ENCODE measurements around the gene FAM53A. TPM values are rescaled to one million over a fixed set of nuclear protein-coding genes. Genes with fewer than 3 reads are reported as not detected.

The FAM53A gene
- total and polyA plus RNA-seq, 8 donors, result 0.73 to 2.8 (median 1.8) TPM; not detected in 4

DNA sequence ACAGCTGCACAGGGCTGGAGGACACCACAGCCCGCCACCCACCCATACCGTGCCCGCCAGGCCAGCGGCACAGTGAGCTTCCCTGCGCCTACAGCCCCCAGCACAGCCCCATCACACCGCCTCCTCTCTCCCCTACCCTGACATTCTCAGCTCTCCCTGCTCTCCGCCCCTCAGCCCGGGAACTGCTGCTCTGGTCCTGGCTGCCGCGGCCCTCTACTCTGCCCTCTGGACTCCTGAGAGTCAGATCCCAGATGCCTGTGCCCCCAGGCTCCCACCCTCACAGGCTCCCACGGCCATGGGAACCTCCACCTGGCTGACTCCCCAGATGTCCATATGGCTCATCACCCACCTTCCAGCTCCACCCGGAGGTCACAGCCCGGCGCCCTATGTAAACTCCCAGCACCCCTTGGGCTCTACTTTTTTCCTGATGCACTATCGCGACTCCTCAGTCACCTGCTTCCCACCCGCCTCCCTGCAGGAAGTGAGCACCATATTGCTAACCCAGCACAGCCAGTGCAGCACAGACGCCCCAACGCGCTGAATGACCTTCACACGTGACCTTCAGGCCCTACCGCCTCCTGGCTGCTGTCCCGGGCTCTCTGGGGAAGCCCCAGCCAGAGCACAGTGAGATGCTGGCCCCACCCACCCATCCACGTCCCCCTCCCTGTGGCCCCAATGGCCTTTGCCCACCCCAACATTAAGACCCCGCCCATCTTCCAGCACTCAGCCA, 23.0 kb downstream of the FAM53A start:
- 79 to 88% (median 82%) methylated on average over 24 to 25 of the region's 25 CpGs for WGBS, 5 donors
- intact Hi-C loops (cut with DNase I; ENCODE audit: low total_unique reads), result no loop called here

GRCh38 chr4:1659104-1660043, 24.7 kb downstream of the FAM53A start:
- no peaks in the 10 kb centered on the region for H3K27me3 ChIP-seq
- DNase-seq, result no peak
- no peak for TF ChIP-seq POLR2A (IDR thresholded peaks at IDR 0.05)
- TF ChIP-seq EP300 (IDR thresholded peaks at IDR 0.05), result no peak
- TF ChIP-seq, protein P1, sequence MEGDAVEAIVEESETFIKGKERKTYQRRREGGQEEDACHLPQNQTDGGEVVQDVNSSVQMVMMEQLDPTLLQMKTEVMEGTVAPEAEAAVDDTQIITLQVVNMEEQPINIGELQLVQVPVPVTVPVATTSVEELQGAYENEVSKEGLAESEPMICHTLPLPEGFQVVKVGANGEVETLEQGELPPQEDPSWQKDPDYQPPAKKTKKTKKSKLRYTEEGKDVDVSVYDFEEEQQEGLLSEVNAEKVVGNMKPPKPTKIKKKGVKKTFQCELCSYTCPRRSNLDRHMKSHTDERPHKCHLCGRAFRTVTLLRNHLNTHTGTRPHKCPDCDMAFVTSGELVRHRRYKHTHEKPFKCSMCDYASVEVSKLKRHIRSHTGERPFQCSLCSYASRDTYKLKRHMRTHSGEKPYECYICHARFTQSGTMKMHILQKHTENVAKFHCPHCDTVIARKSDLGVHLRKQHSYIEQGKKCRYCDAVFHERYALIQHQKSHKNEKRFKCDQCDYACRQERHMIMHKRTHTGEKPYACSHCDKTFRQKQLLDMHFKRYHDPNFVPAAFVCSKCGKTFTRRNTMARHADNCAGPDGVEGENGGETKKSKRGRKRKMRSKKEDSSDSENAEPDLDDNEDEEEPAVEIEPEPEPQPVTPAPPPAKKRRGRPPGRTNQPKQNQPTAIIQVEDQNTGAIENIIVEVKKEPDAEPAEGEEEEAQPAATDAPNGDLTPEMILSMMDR (IDR thresholded peaks at IDR 0.05), result no peak
- TF ChIP-seq POLR2AphosphoS5 (IDR thresholded peaks at IDR 0.05), result no peak
- WGBS, 5 donors, result 88 to 94% (median 93%) methylated on average over 36 to 39 of the region's 39 CpGs
- H3K27ac ChIP-seq, result no peak overlapping the region
- H3K4me1 ChIP-seq, result no peaks in the 10 kb centered on the region
- H3K4me3 ChIP-seq, result no peak overlapping the region
- peaks cover 0 to 17% (median 10%) of the 10 kb centered on the region in 4 donors for H3K36me3 ChIP-seq
- H3K9me3 ChIP-seq, result no peaks in the 10 kb centered on the region
- intact Hi-C loops (cut with DNase I; ENCODE audit: low total_unique reads), result no loop called here

More for the DNA sequence above, 23.0 kb downstream of the FAM53A start:
- Histone ChIP-seq H3K27me3 (no peaks in the 10 kb centered on the region), H3K9me3 (no peaks in the 10 kb centered on the region), H3K36me3 (peaks cover 0 to 5% (median 4%) of the 10 kb centered on the region in 4 donors), H3K4me1 (no peaks in the 10 kb centered on the region), H3K4me3 (no peak overlapping the region), H3K27ac (no peak overlapping the region)
- TF ChIP-seq POLR2A (IDR thresholded peaks at IDR 0.05), result no peak
- TF ChIP-seq EP300 (IDR thresholded peaks at IDR 0.05), result no peak
- TF ChIP-seq POLR2AphosphoS5 (IDR thresholded peaks at IDR 0.05), result no peak
- TF ChIP-seq, protein P1 (IDR thresholded peaks at IDR 0.05), result no peak
- DNase-seq, result no peak

GRCh38 chr4:1658581-1658980, 25.5 kb downstream of the FAM53A start:
- WGBS, 5 donors, result 90 to 98% (median 94%) methylated on average over 11 to 12 of the region's 12 CpGs
- intact Hi-C loops (cut with DNase I; ENCODE audit: low total_unique reads), result no loop called here

DNA sequence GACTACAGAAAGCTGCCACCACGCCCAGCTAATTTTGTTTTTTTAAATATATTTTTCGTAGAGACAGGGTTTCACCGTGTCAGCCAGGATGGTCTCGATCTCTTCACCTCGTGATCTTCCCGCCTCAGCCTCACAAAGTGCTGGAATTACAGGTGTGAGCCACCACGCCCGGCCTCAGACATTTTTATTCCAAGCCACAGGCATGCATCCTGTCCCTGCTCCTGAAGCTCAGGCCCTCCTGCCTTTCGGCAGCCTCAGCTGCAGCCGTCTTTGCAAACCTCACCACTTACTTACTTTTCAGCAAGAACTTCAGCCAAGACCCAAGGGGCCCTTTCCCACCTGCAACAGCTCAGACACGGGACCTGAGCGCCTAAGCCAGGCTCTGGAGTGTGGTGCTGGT, 26.0 kb downstream of the FAM53A start:
- DNase-seq, result no peak
- H3K36me3 ChIP-seq, result peaks cover 0 to 17% (median 10%) of the 10 kb centered on the region in 4 donors
- no peak for TF ChIP-seq EP300 (IDR thresholded peaks at IDR 0.05)
- TF ChIP-seq POLR2A (IDR thresholded peaks at IDR 0.05), result no peak
- TF ChIP-seq, protein P1 (IDR thresholded peaks at IDR 0.05), result no peak
- TF ChIP-seq POLR2AphosphoS5 (IDR thresholded peaks at IDR 0.05), result no peak
- H3K4me3 ChIP-seq, result no peak overlapping the region
- H3K27ac ChIP-seq, result no peak overlapping the region
- no peaks in the 10 kb centered on the region for H3K4me1 ChIP-seq
- intact Hi-C loops (cut with DNase I; ENCODE audit: low total_unique reads), result no loop called here
- no peaks in the 10 kb centered on the region for H3K9me3 ChIP-seq
- no peaks in the 10 kb centered on the region for H3K27me3 ChIP-seq
- 88 to 93% (median 92%) methylated on average over 12 of the region's 12 CpGs for WGBS, 5 donors

More at GRCh38 chr4:1658581-1658980, 25.5 kb downstream of the FAM53A start:
- DNase-seq, result no peak
- TF ChIP-seq POLR2AphosphoS5 (IDR thresholded peaks at IDR 0.05), result no peak
- TF ChIP-seq, protein P1 (IDR thresholded peaks at IDR 0.05), result no peak
- TF ChIP-seq POLR2A (IDR thresholded peaks at IDR 0.05), result no peak
- no peak for TF ChIP-seq EP300 (IDR thresholded peaks at IDR 0.05)
- Histone ChIP-seq H3K9me3 (no peaks in the 10 kb centered on the region), H3K27me3 (no peaks in the 10 kb centered on the region), H3K4me1 (no peaks in the 10 kb centered on the region), H3K36me3 (peaks cover 0 to 17% (median 10%) of the 10 kb centered on the region in 4 donors), H3K4me3 (no peak overlapping the region), H3K27ac (no peak overlapping the region)
